ENCODE results near the gene HAPLN2. TPM values are rescaled to one million over a fixed set of nuclear protein-coding genes. Genes with fewer than 3 reads are reported as not detected.
"Not testable (repeated sequence)": the region's sequence is repeated elsewhere in the genome, so short reads cannot be mapped to it uniquely, and the experiment has no call there.

The HAPLN2 gene
- total RNA-seq, 1 donor from 2014 or later = not detected

DNA sequence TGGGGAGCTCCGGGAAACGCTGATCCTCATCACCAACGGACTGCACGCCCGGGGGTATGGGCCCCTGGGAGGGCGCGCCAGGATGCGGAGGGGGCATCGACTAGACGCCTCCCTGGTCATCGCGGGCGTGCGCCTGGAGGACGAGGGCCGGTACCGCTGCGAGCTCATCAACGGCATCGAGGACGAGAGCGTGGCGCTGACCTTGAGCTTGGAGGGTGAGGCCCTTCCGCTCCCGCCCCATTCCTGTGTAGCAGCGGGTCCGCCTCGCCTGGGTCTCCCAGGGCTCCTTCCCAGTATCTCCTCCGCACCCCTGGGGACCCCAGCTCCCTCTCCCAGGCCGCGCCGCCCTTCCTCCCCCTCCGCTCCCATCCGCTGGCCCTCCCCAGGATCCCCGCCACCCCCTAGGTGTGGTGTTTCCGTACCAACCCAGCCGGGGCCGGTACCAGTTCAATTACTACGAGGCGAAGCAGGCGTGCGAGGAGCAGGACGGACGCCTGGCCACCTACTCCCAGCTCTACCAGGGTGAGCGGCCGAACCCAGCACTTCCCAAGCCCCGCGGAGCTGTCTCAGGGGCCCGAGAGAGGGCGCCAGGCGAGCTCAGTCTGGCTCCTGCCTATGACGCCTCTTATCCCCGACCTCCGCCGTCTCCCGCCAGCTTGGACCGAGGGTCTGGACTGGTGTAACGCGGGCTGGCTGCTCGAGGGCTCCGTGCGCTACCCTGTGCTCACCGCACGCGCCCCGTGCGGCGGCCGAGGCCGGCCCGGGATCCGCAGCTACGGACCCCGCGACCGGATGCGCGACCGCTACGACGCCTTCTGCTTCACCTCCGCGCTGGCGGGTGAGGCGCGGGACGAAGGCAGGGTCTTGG lies 5.0 kb downstream of the HAPLN2 start:
- DNase-seq = peak; percentile 58

DNA sequence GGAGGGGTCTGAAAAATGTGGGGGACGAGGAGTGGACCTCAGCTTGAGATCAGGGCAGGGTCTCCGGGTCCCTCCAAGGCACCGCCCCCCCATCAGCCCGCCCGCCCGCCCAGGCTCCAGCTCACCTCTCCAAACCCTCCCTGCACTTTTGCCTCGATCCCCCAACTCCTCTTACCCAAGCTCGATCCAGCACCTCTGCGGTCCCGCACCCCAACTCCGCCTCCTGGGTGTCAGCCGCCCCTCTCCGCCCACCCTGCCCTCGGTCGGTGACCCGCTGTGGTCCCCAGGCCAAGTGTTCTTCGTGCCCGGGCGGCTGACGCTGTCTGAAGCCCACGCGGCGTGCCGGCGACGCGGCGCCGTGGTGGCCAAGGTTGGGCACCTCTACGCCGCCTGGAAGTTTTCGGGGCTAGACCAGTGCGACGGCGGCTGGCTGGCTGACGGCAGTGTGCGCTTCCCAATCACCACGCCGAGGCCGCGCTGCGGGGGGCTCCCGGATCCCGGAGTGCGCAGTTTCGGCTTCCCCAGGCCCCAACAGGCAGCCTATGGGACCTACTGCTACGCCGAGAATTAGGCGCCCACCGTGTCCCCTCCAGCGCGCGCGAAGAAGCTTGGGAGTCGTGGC lies 5.7 kb downstream of the HAPLN2 start:
- no peak for DNase-seq

DNA sequence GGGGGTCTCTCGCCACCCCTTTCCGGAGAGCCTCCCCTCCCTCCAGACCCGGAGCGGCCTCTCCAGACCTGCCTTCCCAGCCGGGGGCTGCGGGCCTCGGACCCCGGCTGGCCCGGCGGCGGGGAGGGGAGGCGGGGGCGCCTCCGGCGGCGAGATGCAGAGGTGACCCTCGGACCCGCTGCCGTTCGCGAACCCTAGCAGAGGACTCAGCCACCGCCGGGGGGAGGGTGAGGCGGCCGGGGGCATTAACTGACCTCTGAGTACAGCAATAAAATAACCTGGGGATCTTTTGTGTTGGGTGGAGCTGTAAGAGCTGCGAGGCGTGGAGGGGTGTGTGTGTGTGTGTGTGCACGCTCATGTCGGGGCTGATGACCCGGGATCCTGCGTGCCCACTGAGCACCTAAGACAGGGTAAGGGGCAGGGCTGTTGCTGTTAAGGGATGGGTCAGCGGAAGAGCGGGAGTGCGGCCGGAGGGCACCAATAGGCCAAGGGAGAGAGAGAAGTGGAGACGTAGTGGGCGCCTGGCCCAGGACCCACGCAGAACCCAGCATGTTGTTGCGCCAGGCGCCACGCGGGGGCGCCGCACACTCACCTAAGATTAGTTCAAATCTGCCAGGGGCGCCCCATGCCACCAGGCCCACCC lies 6.3 kb downstream of the HAPLN2 start:
- peak; percentile 70 for DNase-seq

DNA sequence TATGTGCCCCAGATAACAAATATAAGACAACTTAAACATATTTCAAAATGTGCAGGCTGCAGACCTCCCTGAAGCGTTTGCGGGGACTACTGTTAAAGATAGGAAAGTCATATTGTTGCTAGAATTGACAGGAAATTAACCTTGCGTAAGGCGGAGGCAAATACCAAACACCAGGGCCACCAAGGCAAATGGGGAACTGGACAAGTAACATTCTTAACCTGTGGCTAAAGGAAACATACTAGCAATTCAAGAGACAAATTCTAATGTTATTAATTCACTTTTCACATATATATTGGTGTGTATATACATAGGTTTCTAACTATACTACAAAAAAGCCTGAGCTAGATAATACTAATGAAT lies 6.8 kb downstream of the HAPLN2 start:
- no peak for DNase-seq

DNA sequence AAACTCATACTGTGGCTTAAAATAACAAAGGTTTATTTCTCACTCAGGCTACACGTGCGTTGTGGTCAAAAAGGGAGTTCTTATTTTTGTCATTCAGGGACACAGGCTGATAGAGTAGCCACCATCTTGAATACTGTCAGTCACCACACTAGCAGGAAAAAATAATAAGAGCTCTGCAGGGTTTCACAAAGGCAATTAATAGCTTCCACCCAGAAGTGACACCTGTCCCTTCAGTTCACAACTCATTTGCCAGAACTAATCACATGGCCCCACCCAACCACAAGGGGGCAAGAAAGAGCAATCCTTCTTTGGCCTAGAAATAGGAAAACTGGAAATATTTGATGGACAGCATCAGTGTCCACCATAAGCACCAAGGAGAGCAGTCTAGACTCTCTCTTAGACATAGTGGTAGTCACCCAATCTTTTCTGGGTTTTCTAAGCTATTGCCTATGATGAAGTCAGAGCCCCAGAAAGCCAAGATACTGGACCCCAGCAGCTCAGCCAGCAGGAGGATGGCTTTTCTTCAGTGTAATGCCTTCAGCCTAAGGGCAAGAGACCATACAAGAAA lies 8.2 kb downstream of the HAPLN2 start:
- DNase-seq = peak; percentile 47

DNA sequence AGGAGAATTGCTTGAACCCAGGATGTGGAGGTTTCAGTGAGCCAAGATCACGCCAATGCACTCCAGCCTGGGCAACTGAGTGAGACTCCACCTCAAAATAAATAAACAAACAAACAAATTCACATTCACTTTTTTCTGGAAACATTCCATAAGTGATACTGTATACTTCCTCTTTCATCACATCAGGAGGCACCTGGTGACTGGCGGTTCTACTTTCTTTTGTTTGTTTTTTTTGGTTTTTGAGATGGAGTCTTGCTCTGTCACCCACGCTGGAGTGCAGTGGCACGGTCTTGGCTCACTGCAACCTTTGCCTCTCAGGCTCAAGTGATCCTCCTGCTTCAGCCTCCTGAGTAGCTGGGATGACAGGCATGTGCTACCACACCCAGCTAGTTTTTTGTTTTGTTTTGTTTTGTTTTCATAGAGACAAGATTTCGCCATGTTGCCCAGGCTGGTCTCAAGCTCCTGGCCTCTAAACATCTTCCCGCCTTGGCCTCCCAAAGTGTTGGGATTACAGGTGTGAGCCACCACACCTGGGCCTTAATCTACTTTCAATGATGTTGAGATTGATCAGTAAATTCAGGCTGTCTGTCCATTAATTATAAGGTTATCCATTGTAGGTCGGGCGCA lies 10.7 kb downstream of the HAPLN2 start:
- no peak for DNase-seq

DNA sequence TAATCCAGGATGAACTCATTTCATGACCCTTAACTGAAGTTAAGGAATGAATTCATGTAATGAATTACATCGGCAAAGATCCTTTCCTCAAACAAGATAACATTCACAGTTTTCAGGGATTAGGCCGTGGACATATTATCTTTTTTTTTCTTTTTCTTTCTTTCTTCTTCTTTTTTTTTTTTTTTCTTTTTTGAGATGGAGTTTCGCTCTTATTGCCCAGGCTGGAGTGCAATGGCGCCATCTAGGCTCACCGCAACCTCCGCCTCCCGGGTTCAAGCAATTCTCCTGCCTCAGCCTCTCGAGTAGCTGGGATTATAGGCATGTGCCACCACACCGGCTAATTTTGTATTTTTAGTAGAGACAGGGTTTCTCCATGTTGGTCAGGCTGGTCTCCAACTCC lies 11.9 kb downstream of the HAPLN2 start:
- DNase-seq = not testable (repeated sequence)

DNA sequence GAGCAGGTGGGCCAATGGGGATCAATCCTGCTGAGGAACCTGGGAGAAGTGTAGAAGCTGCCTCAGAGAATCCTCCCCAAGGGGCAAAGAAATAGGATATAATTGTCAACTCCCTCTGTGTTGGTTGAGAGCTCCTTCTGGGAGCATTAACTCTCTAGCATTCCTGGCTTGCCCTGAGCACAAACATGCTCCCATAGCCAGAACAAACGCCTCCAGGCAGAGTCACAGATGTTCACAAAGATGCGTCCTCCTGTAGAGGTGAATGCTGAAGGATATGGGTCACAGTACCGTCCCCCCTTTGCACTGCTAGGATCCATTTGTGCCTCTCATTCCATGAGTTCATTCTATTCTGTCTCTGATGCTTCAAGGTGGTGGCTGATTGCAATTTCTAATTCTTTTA lies 13.1 kb downstream of the HAPLN2 start:
- DNase-seq = no peak

DNA sequence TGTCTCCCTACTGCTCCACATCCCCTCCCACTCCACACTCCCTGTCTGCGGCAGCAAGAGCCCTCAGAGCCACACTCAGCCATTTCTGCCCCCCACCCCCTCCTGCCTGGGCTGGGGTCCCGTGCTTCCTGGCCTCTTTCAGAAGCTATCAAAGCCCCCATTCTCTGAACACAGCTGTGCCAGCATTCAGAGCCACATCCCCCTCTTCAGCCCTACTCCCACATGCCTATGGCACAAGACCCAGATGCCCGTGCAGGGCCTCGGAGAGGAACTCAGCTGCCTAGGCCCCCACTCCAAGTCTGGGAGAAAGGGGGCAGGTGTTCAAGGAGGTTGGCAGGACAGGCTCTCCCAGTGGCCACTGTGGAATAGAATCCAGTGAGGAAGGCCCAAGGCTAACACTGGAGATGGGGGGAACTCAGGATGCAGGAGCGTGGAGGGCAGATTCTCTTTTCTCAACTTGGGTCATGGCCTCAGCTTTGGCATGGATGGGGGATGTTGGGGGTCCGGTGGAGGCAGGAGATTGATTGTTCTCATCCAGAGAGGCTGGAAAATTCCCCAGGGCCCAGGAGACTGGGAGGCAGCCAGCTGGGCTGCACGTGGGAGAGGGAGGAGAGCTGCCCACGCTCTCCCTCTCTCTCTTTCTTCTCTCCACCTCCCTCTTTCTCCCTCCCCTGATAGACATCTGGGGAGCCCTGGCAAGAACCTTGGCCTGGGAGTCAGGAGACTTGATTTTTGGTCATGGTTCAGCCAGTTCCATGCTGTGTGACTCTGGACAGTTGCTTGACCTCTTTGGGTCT lies 19.2 kb downstream of the HAPLN2 start:
- no peak for DNase-seq

DNA sequence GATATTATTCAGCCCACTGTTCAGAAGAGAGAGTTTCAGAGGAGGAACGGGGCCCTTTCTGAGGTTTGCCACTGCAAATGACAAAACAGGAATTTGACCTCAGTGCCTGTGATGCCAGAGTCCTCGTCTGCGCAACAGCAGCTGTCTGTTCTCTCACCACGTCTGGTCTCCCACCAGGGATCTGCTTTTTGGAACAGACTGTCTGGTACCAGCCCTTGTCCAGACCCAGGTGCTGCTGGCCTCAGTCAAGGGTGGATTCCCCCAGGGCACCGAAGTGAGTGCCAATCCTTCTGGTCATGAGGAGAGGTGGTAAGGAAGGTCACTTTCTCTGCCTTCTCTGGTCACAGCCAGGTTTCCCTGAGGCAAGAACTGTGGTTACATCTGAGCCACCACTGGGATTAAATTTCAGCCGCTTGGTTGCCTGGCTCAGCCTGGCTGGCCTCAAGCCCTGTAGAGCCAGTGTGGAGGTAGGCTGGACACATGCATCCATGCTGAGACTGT lies 20.4 kb downstream of the HAPLN2 start:
- no peak for DNase-seq

DNA sequence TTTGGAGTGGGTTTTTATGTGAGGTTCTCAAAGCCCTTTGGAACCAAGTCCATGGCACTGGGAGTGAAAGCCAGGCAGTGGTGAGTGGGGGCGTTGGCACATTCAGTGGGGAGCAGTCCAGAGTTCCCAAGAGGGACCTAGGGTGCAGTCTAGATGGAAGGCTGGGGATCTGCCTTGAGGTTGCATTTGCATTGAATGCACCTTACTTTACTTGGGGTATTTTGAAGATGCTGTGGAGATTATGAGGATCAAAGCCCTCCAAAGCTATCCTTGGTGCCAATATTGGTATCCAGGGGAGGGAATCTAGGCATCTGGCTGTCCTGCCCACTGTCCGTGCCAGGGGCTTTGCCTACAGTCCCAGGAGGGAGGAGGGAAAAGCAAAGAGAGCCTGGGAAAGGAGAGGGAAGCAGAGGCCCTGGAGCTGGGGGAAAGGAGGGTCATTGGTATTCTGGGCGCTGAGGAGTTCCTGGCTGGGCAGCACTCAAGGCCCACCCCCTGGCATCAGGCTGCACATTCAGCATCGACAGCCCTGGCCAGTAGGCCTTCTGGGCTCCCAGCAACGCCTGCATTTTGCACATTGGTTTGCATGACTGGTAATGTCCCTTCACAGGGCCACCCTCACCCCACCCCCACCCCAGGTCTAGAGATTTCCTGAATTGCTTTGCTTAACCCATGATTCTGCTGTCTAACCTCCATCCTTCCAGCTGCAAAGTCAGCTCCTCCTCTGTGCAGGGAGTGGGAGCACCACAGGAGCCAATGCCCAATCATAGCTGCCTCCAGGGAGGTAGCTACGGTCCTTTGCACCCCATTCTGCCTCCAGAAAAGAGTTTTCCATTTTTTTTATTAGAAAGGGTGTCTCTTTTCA lies 21.9 kb downstream of the HAPLN2 start:
- no peak for DNase-seq

DNA sequence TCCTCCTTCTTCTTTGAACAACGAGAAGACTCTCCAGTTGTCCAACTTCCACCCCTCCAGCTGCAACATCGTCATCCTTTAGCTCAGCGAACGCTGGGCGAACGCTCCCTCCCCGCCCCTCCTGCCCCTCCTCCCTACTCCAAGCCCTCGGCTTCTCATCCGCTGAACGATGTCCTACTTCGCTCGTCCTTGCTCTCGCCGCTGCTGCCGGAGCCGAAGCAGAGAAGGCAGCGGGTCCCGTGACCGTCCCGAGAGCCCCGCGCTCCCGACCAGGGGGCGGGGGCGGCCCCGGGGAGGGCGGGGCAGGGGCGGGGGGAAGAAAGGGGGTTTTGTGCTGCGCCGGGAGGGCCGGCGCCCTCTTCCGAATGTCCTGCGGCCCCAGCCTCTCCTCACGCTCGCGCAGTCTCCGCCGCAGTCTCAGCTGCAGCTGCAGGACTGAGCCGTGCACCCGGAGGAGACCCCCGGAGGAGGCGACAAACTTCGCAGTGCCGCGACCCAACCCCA lies 22.6 kb downstream of the HAPLN2 start, which contains the start of gene BCAN:
BCAN (plus strand) TSS at position 357 of the 504 bp plus-strand sequence. CDS start 3,938 bp downstream, outside the sequence.
- peak; percentile 75 for DNase-seq

DNA sequence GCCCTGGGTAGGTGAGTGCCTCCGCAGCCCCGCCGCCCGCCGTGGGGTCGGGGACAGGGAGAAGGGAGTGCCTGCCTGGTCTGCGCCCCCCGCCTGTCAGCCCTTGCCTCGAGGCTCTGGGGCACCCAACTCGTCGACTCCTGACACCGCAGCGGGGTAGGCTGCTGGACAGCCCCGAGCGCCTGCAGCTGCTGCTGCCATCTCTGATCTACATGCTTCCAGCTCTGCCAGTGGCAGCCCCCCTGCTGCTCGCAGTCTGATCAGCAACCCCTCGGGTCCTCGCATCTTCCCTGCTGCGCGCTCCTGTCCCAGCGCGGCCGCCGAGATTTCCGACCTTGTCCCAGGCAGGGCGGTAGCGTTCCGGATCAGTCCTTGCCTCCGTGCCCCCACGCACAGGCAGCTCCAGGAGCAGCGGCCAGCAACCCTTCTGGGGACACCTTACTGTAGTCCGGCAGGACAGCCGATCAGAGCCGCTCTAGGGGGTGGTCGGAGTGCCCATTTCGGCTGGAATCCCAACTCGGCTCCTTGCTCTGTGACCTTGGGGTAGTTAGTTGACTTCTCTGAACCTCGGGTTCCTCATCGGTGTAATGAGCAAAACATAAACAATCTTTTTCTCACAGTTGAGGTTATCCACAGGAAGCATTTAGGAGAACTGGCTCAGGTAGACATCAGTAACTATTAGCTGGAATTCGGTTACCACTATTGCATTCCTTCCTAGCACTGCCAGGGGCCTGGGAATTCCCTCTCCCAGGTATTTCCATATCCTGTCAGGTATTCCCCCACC lies 23.2 kb downstream of the HAPLN2 start:
- DNase-seq = no peak

DNA sequence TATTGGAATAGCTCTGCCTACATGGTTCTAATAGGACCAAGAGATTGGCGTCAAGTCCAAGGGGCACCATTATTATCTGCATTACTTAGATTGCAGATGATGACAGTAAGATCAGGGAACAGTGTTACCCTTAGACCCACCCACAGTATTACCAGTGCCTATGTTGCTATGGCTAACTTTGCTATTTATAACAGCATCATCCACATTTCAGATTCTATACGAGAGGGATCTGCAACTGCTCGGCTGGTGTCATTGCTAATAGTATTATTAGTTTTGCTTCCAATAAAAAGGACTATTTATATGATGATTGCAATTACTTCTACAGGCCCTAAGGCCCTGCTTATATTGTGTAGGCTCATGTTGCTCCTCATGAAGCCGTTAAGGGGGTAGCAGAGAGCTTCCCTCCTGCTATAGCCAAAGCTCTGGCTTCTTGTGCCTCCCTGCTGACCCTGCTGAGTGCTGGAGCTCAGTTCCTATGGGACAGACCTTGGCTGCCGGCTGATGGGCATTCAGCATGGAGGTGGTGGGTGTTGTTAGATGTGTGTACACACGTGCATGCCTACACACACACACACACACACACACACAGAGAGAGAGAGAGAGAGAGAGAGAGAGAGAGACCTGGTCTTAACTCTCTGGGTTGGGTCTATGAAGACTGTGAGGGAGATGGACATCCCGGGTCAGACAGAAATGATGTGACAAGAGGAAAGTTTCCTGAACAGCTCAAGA lies 24.0 kb downstream of the HAPLN2 start:
- DNase-seq = no peak

DNA sequence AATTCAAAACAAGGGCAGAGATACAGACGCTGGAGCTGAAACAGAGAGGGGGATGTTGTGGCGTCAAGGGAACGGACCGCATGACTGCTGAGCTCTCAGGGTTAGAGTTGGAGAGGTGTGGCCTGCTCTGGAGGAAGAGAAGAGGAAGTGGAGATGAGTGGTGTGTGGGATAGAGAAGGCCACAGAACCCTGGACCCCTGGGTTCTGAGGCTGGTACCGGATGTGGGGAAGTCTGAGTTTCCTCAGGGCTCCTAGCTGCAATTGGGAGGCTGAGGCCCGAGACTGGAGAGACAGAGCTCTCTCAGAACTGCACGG lies 24.5 kb downstream of the HAPLN2 start:
- DNase-seq = no peak

DNA sequence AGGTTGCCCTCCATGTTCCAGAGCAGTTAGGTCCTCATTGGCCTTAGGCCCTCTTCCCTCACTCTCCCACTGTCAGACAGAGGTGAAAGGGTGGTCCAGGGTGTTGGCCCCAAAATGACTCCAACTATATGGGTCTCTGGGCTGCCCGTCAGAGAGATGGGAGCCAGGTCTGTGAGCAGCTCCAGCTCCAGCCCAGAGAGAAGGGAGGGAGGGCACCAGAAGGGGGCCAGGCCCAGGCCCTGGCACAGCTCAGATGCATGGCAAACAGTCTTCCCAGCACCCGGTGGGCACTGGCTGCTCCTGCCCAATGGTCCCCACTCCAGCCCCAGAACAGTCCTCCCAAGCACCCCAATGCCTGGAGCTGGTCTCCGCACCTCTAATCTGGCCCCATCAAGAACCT lies 24.9 kb downstream of the HAPLN2 start:
- DNase-seq = no peak

DNA sequence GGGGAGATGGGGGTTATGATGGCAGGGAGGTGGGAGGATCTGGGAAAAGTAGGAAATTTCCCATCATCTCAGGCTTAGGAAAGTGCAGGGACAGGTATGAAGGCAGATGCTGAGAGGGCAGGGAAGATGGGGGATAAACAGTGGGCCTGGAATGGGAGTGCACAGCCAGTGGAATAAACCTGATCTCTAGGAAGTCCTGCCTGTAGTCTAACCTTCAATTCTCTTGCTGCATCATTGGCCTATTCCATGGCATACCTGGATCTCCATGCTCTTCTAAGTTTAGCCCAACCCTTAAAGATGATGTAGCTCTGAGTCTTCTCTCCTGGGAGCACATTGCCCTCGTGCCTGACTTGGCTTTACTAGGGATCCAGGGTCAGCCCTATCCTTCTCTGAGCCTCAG lies 25.4 kb downstream of the HAPLN2 start:
- no peak for DNase-seq

DNA sequence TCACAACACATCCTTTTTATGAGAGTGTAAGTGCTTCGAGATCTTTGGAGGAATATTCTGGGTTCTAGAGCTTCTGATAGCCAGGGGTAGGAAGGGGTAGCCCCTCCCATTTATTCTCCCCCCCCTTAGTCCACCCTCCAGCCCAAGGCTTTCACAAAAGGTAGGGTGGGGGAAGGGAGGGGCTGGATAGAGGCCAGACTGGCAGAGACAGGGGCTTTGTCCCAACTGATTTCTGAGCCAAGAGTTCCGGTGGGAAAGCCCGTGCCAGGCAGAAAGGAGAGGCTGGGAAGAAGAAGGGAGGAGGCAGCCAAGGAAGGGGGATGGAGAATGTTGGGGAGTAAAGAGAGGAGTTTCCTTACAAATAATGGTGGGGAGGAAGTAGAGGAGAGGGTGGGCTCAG lies 25.8 kb downstream of the HAPLN2 start:
- no peak for DNase-seq

DNA sequence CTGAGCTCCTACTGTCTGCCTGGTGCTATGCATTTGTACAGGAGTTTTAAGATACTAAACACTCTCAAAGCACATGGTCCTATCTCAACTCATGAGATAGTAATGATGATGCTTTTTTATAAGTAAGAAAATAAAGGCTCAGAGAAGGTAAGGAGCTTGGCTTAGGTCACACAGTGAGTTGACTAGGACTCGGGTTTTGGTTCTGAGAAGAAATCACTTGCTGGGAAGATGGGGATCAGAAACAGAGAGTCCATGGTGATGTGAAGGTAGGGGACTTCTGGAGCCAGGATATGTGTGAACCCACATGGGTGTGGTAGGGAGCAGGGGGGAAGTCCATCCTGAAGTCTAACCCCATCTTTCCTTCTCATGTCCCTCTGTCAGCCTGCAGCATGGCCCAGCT lies 26.5 kb downstream of the HAPLN2 start:
- no peak for DNase-seq

Data from tongue (tissue), 2 donors.